ENCODE data around the gene DPYSL5.
"Not testable (repeated sequence)": the region's sequence is repeated elsewhere in the genome, so short reads cannot be mapped to it uniquely, and the experiment has no call there.

The DPYSL5 gene

DNA sequence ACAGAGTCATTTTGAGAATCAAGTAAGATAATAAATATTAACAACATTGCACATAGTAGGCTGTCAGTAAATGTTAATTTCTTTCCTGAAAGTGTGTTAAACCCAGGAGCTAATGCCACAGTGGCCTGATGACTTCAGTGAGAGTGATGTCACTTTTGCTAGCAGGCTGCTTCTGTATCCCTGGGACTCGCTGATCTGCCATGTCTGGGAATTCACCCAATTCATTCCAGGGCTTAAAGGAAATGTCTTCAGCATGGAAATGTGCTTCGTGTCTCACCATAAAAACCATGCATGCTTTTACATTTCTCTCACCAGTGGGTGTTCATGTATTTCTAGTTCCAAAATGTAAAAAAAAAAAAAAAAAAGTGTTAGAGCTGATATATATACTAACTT, 65.7 kb downstream of the DPYSL5 start:
- Histone ChIP-seq H3K4me1 (ENCODE audit: control insufficient read depth, insufficient read depth, low read length, poor library complexity, severe bottlenecking) (no peaks in the 10 kb centered on the region), H3K4me3 (ENCODE audit: insufficient read depth, low read depth, low read length, poor library complexity, severe bottlenecking) (no peak overlapping the region), H3K36me3 (ENCODE audit: control insufficient read depth, insufficient read depth, low read length) (no peaks in the 10 kb centered on the region), H3K27ac (ENCODE audit: insufficient read depth, low read length, poor library complexity, severe bottlenecking) (no peak overlapping the region), H3K9me3 (ENCODE audit: control insufficient read depth, low read length) (no peaks in the 10 kb centered on the region), H3K27me3 (replicated peaks; ENCODE audit: control insufficient read depth, insufficient read depth, low read length, poor library complexity, severe bottlenecking) (no peaks in the 10 kb centered on the region)
- DNase-seq, result no peak

DNA sequence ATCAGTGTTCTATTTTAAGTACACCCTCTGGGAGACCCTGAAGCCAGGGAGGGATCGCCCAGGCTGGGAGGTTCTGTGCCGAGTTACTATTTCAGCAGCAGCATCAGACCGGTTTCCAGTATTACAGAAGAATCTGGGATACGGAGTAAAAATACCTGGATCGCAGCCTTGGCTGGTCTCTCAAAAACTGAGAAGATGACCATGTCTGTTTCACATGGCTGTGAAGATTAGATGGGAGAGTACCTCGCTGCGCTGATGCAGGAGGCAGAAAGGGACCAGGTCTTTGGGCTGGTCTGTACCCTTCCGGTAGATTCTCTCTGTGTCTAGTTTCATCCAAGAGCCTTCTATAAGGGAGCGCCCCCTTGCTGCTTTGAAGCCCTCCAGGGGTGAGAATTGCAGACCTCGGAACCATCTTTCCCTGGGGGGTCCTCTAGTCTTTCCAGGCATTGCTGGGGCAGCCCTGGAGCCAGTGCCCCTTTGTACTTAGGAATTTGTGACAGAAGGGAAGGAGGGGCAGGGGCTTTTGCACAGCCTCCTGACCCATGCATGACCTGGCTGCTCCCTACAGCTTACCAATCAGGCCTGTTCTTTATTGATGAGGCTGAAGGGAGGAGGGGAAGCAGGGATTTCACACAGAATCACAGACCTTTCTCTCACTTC, 66.2 kb downstream of the DPYSL5 start:
- Histone ChIP-seq H3K9me3 (ENCODE audit: control insufficient read depth, low read length) (no peaks in the 10 kb centered on the region), H3K4me1 (ENCODE audit: control insufficient read depth, insufficient read depth, low read length, poor library complexity, severe bottlenecking) (no peaks in the 10 kb centered on the region), H3K36me3 (ENCODE audit: control insufficient read depth, insufficient read depth, low read length) (no peaks in the 10 kb centered on the region), H3K27ac (ENCODE audit: insufficient read depth, low read length, poor library complexity, severe bottlenecking) (no peak overlapping the region), H3K4me3 (ENCODE audit: insufficient read depth, low read depth, low read length, poor library complexity, severe bottlenecking) (no peak overlapping the region), H3K27me3 (replicated peaks; ENCODE audit: control insufficient read depth, insufficient read depth, low read length, poor library complexity, severe bottlenecking) (no peaks in the 10 kb centered on the region)
- no peak for DNase-seq

DNA sequence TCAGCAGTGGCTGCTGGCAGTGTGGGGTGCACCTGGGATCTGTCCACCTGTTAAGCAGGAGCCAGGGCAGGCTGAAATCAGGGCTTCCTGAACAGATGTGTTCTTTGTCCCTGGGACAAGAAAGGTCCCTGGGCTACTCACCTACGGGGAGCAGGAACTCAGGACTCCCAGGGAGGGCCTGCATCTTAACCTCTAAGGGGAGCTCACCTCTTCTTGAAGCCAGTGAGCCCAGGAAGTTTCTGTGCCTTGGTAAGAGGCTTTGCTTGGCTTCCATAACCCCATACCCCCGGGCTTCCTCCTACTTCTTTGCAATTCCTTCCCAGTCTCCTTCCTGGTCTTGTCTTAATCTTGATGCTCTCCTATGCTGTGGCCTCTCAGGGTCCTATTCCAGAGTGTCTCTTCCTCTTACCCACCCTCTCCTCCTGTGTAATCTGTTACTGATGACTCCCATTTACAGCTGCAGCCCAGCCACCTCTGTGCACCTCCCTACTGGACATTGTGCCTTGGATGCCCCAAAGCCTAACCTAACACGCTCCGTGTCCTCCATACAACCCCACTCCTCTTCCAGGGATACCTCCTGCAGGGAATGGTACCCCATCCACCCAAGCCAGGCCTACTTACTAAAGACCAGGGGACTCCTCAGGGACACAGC, 66.9 kb downstream of the DPYSL5 start:
- DNase-seq, result no peak
- H3K4me1 ChIP-seq (ENCODE audit: control insufficient read depth, insufficient read depth, low read length, poor library complexity, severe bottlenecking), result no peaks in the 10 kb centered on the region
- H3K27ac ChIP-seq (ENCODE audit: insufficient read depth, low read length, poor library complexity, severe bottlenecking), result no peak overlapping the region
- H3K9me3 ChIP-seq (ENCODE audit: control insufficient read depth, low read length), result no peaks in the 10 kb centered on the region
- no peaks in the 10 kb centered on the region for H3K36me3 ChIP-seq (ENCODE audit: control insufficient read depth, insufficient read depth, low read length)
- no peak overlapping the region for H3K4me3 ChIP-seq (ENCODE audit: insufficient read depth, low read depth, low read length, poor library complexity, severe bottlenecking)
- no peaks in the 10 kb centered on the region for H3K27me3 ChIP-seq (replicated peaks; ENCODE audit: control insufficient read depth, insufficient read depth, low read length, poor library complexity, severe bottlenecking)

DNA sequence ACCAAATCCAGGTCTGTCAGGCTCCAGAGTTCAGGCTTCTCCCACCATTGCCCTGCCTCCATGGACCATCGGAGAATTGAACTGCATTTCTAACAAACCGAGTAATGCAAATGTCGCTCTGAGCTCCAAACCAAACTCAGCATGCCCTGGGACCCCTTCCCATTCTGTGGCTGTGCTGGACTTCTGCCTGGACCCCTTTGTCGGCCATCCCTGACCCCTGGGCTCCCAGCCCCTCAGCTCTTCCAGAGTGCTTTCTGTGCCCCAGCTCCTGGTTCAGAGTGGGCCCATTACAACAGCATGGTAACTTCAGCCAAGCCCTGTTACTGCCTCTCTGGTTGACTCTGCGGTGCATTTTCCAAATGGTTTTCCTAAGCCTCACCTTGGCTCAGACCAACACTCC, 67.4 kb downstream of the DPYSL5 start:
- DNase-seq, result no peak
- H3K27me3 ChIP-seq (replicated peaks; ENCODE audit: control insufficient read depth, insufficient read depth, low read length, poor library complexity, severe bottlenecking), result no peaks in the 10 kb centered on the region
- no peak overlapping the region for H3K4me3 ChIP-seq (ENCODE audit: insufficient read depth, low read depth, low read length, poor library complexity, severe bottlenecking)
- no peaks in the 10 kb centered on the region for H3K9me3 ChIP-seq (ENCODE audit: control insufficient read depth, low read length)
- H3K36me3 ChIP-seq (ENCODE audit: control insufficient read depth, insufficient read depth, low read length), result no peaks in the 10 kb centered on the region
- H3K27ac ChIP-seq (ENCODE audit: insufficient read depth, low read length, poor library complexity, severe bottlenecking), result no peak overlapping the region
- H3K4me1 ChIP-seq (ENCODE audit: control insufficient read depth, insufficient read depth, low read length, poor library complexity, severe bottlenecking), result no peaks in the 10 kb centered on the region

DNA sequence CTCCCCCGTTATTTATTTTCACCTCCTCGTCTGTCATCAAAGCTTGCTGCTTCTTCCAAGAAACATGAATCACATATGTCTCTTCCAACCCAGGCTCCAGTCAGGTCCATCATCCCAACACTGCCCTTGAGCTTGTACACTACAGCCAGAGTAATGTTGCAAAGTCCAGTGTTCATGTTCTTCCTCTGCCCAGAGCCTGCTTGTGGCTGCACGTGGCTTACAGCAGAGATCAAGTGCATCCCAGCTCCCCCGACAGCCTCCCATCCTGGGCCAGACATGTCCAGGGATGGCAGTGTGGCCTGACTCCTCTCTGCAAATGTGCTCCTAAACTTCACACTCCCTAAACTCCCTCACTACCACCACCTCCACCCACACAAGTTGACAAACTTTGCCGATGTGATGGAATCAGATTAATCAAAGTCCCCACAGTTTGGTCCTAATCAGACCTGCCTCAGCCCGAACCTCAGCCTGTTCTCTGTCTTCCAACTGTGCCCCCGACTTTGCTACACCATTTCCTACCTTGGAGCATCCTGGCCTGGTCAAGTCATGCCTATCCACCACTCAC, 68.3 kb downstream of the DPYSL5 start:
- Histone ChIP-seq H3K4me1 (ENCODE audit: control insufficient read depth, insufficient read depth, low read length, poor library complexity, severe bottlenecking) (no peaks in the 10 kb centered on the region), H3K27ac (ENCODE audit: insufficient read depth, low read length, poor library complexity, severe bottlenecking) (no peak overlapping the region), H3K4me3 (ENCODE audit: insufficient read depth, low read depth, low read length, poor library complexity, severe bottlenecking) (no peak overlapping the region), H3K27me3 (replicated peaks; ENCODE audit: control insufficient read depth, insufficient read depth, low read length, poor library complexity, severe bottlenecking) (no peaks in the 10 kb centered on the region), H3K36me3 (ENCODE audit: control insufficient read depth, insufficient read depth, low read length) (no peaks in the 10 kb centered on the region), H3K9me3 (ENCODE audit: control insufficient read depth, low read length) (no peaks in the 10 kb centered on the region)
- no peak for DNase-seq

DNA sequence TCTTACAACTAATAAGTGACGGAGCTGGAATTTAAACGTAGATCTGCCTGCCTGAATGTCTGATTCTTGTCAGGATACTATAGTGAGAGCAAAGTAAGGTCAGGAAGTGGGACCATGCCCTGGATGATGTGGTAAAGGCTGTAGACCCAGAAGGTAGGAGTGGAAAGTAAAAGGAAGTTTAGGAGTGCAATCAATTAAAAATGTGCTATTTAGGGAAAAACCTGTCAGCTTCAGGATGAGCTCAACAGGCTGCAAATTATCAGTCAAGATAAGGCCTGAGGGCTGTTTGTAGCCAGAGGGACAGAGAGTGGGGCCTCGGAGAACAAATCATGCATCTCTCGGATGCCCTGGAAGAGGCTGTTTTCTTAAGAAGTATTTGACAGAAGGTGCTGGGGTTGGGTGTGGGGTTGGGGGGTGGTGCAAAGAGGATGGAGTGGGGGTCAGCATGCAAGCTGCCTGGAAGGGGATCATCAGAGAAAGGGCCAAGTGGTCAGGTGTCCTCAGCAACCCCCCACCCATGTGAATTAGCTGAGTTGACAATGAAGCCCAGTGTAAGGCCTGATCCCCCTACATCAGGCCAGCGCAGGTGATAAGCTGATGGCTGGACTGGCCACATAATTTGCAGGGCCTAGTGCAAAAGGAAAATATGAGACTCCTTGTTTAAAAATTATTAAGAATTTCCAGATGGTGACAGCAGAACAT, 69.4 kb downstream of the DPYSL5 start:
- Histone ChIP-seq H3K4me1 (ENCODE audit: control insufficient read depth, insufficient read depth, low read length, poor library complexity, severe bottlenecking) (no peaks in the 10 kb centered on the region), H3K27ac (ENCODE audit: insufficient read depth, low read length, poor library complexity, severe bottlenecking) (no peak overlapping the region), H3K36me3 (ENCODE audit: control insufficient read depth, insufficient read depth, low read length) (no peaks in the 10 kb centered on the region), H3K27me3 (replicated peaks; ENCODE audit: control insufficient read depth, insufficient read depth, low read length, poor library complexity, severe bottlenecking) (no peaks in the 10 kb centered on the region), H3K9me3 (ENCODE audit: control insufficient read depth, low read length) (no peaks in the 10 kb centered on the region), H3K4me3 (ENCODE audit: insufficient read depth, low read depth, low read length, poor library complexity, severe bottlenecking) (no peak overlapping the region)
- DNase-seq, result no peak

DNA sequence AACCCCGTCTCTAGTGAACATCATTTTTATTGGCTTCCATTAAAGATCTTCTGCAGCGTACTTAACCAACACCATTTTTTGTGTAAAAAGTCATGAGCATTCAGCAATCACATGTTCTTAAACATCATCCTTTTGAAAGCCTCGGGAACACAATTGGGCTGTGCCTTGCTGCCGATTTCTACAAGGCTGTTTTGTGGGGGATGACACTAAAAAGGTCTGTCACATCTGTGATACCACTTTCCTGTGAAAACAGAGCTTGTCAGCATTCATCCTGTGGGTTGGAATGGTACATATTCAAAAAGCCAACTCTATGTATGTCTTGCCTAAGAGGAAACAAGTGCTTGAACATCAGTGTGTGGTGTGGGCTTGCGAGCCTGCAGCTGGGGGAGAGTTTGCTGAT, 73.4 kb downstream of the DPYSL5 start:
- H3K27me3 ChIP-seq (replicated peaks; ENCODE audit: control insufficient read depth, insufficient read depth, low read length, poor library complexity, severe bottlenecking), result no peaks in the 10 kb centered on the region
- no peak overlapping the region for H3K4me3 ChIP-seq (ENCODE audit: insufficient read depth, low read depth, low read length, poor library complexity, severe bottlenecking)
- no peak for DNase-seq
- no peaks in the 10 kb centered on the region for H3K4me1 ChIP-seq (ENCODE audit: control insufficient read depth, insufficient read depth, low read length, poor library complexity, severe bottlenecking)
- no peak overlapping the region for H3K27ac ChIP-seq (ENCODE audit: insufficient read depth, low read length, poor library complexity, severe bottlenecking)
- no peaks in the 10 kb centered on the region for H3K36me3 ChIP-seq (ENCODE audit: control insufficient read depth, insufficient read depth, low read length)
- H3K9me3 ChIP-seq (ENCODE audit: control insufficient read depth, low read length), result no peaks in the 10 kb centered on the region

DNA sequence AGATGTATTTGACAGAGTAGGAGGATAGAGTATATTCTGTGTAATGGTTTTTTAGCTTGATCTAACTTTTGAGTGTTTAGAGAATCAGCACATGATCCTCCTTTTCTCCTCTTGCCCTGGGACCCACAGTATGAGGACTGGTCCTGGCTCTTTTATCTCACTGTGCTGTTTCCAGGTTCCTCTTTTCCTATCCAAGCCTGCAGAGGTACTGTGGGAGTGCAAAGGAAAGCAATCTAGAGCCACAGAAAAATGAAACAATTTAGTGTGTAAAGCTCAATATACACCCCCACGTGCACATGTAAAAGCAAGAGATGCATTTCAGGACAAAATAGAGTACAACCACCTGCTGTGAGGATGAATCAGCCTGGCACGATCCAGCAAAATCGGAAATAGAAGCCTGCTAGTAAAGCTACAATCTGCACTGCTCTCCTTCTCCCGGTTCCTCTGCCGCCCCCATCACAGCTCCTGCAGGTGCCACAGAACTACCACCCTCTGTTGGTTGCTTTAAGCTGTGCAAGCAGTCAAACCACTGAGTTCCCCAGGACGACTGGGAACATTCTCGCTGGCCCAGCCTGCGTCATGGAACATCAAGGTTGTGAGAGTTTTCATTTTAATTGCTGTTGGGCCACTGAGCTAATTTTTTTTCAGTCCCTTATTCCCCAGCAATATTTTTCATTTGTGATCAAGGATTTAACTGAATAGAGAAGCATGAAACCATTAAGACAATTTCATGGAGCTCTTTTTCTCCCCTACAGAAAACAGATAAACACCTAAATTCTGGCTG, 74.7 kb downstream of the DPYSL5 start:
- no peak overlapping the region for H3K4me3 ChIP-seq (ENCODE audit: insufficient read depth, low read depth, low read length, poor library complexity, severe bottlenecking)
- no peak for DNase-seq
- H3K27ac ChIP-seq (ENCODE audit: insufficient read depth, low read length, poor library complexity, severe bottlenecking), result no peak overlapping the region
- no peaks in the 10 kb centered on the region for H3K36me3 ChIP-seq (ENCODE audit: control insufficient read depth, insufficient read depth, low read length)
- no peaks in the 10 kb centered on the region for H3K4me1 ChIP-seq (ENCODE audit: control insufficient read depth, insufficient read depth, low read length, poor library complexity, severe bottlenecking)
- H3K27me3 ChIP-seq (replicated peaks; ENCODE audit: control insufficient read depth, insufficient read depth, low read length, poor library complexity, severe bottlenecking), result no peaks in the 10 kb centered on the region
- H3K9me3 ChIP-seq (ENCODE audit: control insufficient read depth, low read length), result no peaks in the 10 kb centered on the region

DNA sequence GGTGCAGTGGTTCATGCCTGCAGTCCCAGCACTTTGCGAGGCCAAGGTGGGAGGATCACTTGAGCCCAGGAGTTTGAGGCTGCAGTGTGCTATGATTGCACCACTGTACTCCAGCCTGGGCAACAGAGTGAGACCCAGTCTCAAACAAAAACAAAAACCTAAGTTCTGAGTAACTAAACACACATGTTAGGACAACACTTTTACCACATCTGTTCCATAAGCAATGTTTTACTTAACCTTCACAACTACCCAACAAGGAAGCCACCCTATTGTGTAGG, 75.2 kb downstream of the DPYSL5 start:
- H3K27ac ChIP-seq (ENCODE audit: insufficient read depth, low read length, poor library complexity, severe bottlenecking); H3K9me3 ChIP-seq (ENCODE audit: control insufficient read depth, low read length); H3K4me3 ChIP-seq (ENCODE audit: insufficient read depth, low read depth, low read length, poor library complexity, severe bottlenecking); H3K4me1 ChIP-seq (ENCODE audit: control insufficient read depth, insufficient read depth, low read length, poor library complexity, severe bottlenecking); H3K36me3 ChIP-seq (ENCODE audit: control insufficient read depth, insufficient read depth, low read length); DNase-seq; H3K27me3 ChIP-seq (replicated peaks; ENCODE audit: control insufficient read depth, insufficient read depth, low read length, poor library complexity, severe bottlenecking): not testable (repeated sequence)

DNA sequence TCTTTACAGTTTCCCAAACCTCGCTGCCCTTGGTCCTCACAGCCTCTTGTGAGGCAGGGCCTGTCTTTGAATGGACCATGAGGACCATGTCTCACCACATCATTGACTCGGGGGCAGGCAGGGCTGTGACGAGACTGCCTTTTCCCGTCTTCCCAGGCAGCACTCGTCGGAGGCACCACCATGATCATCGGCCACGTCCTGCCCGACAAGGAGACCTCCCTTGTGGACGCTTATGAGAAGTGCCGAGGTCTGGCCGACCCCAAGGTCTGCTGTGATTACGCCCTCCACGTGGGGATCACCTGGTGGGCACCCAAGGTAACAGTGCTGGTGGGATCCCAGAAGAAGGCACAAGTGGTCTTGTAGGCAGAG, 76.8 kb downstream of the DPYSL5 start:
- Histone ChIP-seq H3K4me3 (ENCODE audit: insufficient read depth, low read depth, low read length, poor library complexity, severe bottlenecking) (no peak overlapping the region), H3K4me1 (ENCODE audit: control insufficient read depth, insufficient read depth, low read length, poor library complexity, severe bottlenecking) (no peaks in the 10 kb centered on the region), H3K36me3 (ENCODE audit: control insufficient read depth, insufficient read depth, low read length) (no peaks in the 10 kb centered on the region), H3K27me3 (replicated peaks; ENCODE audit: control insufficient read depth, insufficient read depth, low read length, poor library complexity, severe bottlenecking) (peaks cover 3% of the 10 kb centered on the region), H3K9me3 (ENCODE audit: control insufficient read depth, low read length) (no peaks in the 10 kb centered on the region), H3K27ac (ENCODE audit: insufficient read depth, low read length, poor library complexity, severe bottlenecking) (no peak overlapping the region)
- DNase-seq, result no peak

Measured in effector memory CD4-positive, alpha-beta T cell (primary cell).